NCI-H748 (cell line): ENCODE data around the gene VWA8.
"Not testable (repeated sequence)": the region's sequence is repeated elsewhere in the genome, so short reads cannot be mapped to it uniquely, and the experiment has no call there.

Experiments
- DNase-seq: peaks from one replicate; lab custom pipeline; 2025; ENCODE audit not compliant: unreplicated experiment; lab: John Stamatoyannopoulos, UW

The VWA8 gene

GRCh38 chr13:41859565-41859964 is 101.3 kb downstream of the VWA8 start:
- DNase-seq, result no peak

- DNase-seq, result no peak
Measured at GRCh38 chr13:41858780-41859179, 102.1 kb downstream of the VWA8 start.

GRCh38 chr13:41854758-41855157 is 106.2 kb downstream of the VWA8 start:
- DNase-seq, result no peak

- no peak for DNase-seq
Measured at GRCh38 chr13:41851351-41851750, 109.6 kb downstream of the VWA8 start.

- no peak for DNase-seq
Measured at GRCh38 chr13:41848435-41849255, 112.3 kb downstream of the VWA8 start.

- DNase-seq, result no peak
Measured at GRCh38 chr13:41847216-41847615, 113.7 kb downstream of the VWA8 start.

GRCh38 chr13:41842036-41842620 is 118.8 kb downstream of the VWA8 start:
- DNase-seq, result no peak

GRCh38 chr13:41837629-41838028 is 123.3 kb downstream of the VWA8 start:
- no peak for DNase-seq

- no peak for DNase-seq
Measured at GRCh38 chr13:41835871-41836270, 125.0 kb downstream of the VWA8 start.

GRCh38 chr13:41834697-41835096 is 126.2 kb downstream of the VWA8 start:
- DNase-seq, result not testable (repeated sequence)

- no peak for DNase-seq
Measured at GRCh38 chr13:41833831-41834230, 127.1 kb downstream of the VWA8 start.

- no peak for DNase-seq
Measured at GRCh38 chr13:41833201-41833600, 127.7 kb downstream of the VWA8 start.

- no peak for DNase-seq
Measured at GRCh38 chr13:41827507-41828213, 133.2 kb downstream of the VWA8 start.

GRCh38 chr13:41825691-41826090 is 135.2 kb downstream of the VWA8 start:
- DNase-seq, result no peak

GRCh38 chr13:41823476-41823875 is 137.4 kb downstream of the VWA8 start:
- DNase-seq, result no peak

- no peak for DNase-seq
Measured at GRCh38 chr13:41822560-41822959, 138.3 kb downstream of the VWA8 start.

- DNase-seq, result no peak
Measured at GRCh38 chr13:41821238-41821594, 139.7 kb downstream of the VWA8 start.

- no peak for DNase-seq
Measured at GRCh38 chr13:41820581-41821237, 140.2 kb downstream of the VWA8 start.

GRCh38 chr13:41816057-41816456 is 144.9 kb downstream of the VWA8 start:
- DNase-seq, result no peak

GRCh38 chr13:41813426-41813825 is 147.5 kb downstream of the VWA8 start:
- no peak for DNase-seq

- DNase-seq, result no peak
Measured at GRCh38 chr13:41812851-41813250, 148.1 kb downstream of the VWA8 start.

GRCh38 chr13:41812237-41812636 is 148.7 kb downstream of the VWA8 start:
- no peak for DNase-seq
